HG02981 (cell line): ENCODE data around the gene PPM1F.
"Not testable (repeated sequence)": the region's sequence is repeated elsewhere in the genome, so short reads cannot be mapped to it uniquely, and the experiment has no call there.

Experiments
- ATAC-seq: cut with Tn5 transposase; IDR thresholded peaks from one replicate; pipeline ENCODE4 v1.9.1; 2021; ENCODE audit warnings: mild to moderate bottlenecking, moderate library complexity; ENCODE audit not compliant: unreplicated experiment

Gene PPM1F

DNA sequence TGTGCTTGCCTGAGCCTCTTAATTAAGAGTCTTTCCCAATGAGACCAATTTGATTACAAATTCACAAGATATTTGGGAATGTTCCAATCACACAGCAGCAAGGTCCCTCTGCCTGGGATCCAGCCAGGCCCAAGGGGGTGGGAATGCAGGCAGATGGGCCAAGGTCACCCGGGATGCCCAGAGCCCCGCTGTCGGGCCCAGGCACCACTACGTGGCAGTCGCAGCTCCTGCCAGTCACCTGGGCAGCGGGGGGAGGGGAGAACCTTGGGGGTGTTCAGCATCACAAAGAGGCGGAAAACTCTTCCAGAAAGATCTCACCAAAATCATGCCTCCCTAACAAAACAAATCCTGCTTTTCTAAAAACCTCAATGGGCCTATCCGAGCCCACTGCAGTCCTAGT lies 30.9 kb downstream of the PPM1F start:
- no peak for ATAC-seq

DNA sequence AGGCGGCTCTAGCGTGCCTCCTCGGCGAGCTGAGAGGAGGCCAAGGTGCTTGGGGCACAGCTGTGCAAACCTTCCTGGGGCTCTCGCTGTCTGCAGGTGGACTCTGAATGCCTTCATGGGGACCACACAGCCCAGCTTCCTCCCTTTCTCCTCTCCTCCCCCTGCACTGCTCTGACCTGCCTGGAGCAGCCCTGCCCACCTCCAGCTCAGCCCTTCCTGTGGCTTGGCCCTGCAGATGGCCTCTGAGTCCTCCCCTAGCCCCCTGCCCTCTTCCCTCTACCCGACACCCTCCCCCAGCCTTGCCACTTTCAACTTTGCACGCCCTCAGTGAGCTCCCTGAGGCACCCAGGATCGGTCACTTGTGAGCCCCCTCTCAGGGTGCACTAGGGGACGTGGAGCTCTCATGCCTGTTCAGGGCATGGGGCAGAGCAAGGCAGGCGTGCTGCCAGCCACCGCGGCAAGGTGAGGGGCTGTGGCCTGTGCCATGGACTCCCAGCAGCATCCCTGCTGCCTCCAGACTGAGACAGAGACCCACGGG lies 31.4 kb downstream of the PPM1F start:
- ATAC-seq: no peak

DNA sequence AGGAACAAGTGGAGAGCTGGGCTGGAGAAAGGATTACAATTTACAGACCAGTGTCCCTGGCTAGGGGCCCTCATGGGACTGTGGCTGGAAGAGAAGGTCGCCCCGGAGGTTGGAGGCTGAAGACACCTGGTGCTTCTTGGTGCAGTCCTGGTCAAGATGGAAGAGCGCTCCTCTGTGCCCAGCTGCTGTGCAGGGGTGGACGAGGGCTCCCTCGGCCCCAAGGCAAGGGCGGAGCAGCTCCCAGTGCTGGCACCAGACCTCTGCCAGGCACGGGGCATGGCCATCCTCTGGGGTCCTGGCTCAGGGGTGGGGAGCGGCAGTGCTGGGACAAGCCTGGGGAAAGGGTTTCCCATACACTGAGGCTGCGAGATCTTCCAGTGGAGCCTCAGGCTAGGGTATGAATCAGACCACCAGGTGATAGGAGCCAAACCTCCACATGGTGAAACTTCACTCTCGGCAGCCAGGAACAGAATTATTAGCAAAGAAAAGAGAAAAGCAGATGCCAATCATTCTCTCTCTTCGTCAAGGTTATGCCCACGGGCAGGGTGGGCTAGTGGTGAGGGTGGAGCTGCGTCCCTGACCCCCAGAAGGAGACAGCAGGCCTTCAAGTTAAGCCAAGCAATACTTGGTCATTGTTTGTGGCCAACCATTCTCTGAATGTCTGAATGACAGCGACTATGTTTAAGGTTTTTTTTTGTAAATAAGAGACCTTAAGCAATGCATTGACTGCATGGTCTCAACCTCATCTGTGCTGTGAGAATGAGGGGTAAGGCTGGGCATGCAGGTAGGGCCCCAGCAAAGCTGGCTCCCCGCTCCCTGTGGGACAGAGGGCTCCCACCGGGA lies 32.1 kb downstream of the PPM1F start:
- ATAC-seq: no peak

DNA sequence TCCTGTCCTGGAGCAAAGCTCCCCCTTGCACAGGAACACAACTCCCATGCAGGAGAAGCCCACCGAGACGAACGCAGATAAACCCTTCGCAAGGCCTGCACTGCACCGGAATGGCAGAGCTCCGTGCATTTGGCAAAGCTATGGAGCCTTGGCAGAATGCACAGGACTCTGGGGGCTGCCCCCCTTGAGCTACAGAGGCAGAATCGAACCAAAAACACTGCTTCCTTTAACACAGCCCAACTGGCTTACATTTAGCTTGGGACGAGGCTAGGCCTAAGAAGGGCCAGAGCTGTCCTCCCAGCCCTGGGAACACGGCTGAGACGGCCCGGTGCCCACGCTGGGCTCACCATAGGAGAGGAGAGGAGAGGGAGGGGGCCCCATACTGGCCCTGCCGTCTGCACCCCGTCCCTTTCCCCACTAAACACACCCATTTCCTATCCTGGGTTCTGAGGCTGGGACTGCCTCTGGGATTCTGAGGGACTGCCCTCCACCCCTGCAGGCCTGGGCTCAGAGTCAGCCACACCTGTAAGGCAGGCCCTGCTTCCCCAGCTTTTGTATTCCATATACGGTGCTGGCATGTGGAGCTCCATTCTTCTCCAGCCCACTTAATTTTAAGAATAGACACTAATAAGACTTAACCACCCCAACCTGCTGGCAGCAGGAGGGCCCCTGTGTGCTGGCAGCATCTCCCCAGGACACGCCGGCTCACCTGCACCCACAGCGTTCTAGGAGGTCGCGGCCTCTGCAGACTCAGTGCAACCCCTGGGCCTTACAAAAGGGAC lies 32.9 kb downstream of the PPM1F start:
- no peak for ATAC-seq

DNA sequence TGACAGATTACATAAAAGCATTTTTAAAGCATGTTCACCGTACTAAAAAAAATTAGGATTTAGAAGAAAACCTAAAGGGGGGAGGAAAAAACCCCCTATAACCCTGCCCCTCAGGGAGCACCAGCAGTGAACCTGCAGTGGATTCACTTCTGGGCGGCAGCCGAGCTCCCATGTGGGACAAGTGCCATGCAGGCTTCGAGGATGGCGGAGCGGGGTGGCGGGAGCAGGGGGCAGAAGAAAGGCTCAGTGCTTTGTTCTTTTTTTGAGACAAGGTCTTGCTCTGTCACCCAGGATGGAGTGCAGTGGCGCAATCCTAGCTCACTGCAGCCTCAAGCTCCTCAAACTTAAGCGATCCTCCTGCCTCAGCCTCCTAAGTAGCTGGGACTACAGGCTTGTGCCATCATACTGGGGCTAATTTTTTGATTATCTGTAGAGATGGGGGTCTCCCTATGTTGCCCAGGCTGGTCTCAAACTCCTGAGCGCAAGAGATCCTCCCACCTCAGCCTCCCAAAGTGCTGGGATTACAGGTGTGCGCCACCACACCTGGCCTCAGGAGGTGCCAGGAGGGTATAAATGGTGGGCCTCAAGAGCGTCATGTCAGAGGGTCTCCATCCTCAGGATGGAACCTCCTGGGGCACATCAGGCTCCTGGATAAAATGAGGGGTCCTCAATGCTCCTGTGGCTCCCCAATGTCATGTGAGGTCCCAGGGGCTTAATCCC lies 34.0 kb downstream of the PPM1F start:
- ATAC-seq: no peak

DNA sequence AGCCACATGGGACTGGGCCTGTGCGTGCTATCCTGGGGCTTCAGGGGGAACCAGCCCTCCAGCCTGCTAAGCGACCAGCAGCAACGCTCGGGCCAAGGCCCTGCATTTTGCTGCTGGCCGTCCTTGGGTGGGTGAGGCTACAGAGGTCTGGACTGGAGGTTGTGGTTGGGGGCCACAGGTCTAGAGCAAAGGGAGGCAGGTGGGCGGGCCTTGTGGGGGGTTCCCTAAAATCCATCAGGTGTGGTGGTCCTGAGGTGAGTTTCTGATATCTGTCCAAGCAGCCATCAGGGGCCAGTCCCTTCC lies 34.7 kb downstream of the PPM1F start:
- ATAC-seq: no peak

DNA sequence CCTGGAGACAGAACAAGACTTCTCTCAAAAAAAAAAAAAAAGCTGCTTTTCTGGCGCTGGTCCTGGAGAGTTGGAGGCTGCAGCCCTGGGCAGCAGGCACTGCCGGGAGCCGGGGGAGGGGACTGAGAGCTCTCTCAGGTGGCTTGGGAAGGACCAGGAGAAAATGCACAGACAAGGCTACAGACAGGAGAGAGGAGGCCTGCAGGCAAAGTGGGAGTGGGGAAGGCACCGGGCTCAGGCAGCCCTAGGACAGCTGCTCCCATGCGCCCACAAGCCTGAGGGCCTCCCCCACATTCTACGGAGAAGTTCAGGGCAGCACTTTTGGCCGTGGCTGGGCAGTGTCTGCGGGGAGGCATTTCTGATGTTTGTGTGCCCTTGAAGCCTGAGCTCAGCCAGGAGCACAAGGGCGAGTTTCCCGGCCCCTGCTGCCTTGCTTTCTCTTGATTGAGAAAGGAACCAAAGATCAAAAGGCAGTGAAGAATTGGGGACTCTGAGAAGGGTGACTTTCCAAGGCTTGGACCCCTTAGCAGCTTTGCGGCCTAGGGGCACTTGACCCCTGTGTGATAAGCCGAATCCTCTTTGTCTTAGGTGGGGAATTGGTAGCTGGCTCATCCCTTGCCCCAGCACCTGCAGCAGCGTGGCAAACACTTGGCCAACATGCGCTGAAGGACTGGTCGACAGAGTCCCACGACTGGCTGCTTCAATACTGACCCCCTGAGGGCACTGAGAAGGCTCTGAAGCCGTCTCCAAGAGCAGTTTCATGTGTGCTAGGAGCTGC lies 35.3 kb downstream of the PPM1F start:
- no peak for ATAC-seq

DNA sequence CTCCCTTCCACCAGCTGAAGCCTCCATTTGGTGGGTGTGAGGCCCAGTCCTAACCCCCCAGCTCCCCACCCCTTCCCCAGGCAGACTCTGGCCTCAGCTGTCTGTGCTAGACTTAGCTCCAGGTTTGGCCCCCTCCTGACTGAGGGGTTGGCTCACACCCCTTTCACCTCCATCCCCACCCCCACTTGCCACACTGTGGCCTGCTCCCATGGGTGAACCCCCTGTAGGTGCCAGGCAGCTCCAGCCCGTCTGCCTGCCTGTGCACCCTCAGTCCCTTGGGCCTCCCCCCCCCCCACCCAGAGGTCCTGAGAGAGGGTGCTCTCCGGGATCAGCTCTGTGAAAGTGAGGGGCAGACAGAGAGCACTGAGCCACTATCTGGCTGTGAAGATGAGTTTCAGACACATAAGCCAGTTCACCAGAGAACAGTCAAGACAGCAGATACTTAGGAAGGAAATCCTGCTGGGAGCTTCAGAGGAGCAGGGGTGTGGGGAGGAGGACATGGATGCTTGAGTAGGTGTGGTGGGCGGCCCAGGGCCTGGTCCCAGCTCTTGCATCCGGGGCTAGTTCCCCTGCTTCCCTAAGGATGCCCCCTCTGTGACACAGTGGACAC lies 36.2 kb downstream of the PPM1F start:
- ATAC-seq: no peak

DNA sequence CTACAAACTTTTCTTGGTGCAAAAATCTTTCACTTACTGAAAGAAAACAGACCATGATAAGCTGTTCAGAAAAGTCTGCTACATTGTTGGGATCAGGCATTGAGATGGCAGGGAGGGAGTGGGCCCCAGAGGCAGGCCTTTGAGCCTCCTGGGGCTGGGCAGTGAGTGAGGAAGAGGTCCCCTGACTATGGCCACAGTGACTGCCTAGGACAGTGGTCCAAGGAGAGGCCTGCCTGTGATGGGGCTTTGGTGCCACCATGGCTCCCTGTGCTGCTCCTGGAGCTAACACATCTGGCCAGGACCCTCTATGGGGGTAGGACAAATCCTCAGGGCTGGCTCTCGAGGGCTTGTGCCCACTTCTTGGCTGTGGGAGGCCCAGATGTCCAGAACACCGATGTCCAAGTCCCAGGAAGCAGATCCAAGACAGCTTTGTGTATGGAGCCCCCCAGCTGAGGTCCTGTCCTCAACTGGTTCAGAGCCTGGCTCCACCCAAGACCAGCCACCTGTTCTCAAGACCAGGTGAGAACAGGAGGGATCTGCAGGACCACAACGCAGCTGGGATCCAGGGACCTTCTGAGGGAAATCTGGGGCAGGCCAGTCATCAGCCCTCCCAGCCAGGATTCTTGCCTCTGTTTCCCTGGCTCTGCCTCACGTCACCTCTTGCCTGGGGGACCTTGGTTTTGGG lies 36.9 kb downstream of the PPM1F start:
- ATAC-seq: no peak

DNA sequence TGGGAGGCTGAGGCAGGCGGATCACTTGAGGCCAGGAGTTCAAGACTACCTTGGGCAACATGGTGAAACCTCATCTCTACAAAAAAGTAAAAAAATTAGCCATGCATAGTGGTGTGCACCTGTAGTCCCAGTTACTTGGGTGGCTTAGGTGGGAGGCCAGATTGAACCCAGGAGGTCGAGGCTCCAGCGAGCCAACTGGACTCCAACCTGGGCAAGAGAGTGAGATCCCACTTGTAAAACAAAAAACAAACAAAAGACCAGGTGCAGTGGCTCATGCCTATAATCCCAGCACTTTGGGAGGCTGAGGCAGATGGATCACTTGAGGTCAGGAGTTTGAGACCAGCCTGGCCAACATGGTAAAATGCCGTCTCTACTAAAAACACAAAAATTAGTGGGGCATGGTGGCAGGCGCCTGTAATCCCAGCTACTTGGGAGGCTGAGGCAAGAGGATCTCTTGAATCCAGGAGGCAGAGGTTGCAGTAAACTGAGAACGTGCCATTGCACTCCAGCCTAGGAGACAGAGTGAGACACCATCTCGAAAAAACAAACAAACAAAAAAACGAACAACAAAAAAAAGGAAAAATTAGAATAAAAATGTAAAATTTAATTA lies 38.5 kb downstream of the PPM1F start:
- not testable (repeated sequence) for ATAC-seq

DNA sequence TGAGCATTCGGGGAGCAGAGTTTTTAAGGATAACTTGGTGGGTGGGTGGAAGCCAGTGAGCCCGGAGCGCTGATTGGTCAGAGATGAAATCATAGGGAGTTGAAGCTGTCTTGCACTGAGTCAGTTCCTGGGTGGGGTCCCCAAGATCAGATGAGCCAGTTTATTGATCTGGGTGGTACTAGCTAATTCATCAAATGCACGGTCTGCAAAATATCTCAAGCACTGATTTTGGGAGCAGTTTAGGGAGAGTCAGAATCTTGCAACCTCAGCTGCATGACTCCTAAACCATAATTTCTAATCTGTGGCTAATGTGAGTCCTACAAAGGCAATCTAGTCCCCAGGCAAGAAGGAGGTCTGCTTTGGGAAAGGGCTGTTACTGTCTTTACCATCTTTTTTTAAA lies 42.3 kb downstream of the PPM1F start:
- ATAC-seq: not testable (repeated sequence)

DNA sequence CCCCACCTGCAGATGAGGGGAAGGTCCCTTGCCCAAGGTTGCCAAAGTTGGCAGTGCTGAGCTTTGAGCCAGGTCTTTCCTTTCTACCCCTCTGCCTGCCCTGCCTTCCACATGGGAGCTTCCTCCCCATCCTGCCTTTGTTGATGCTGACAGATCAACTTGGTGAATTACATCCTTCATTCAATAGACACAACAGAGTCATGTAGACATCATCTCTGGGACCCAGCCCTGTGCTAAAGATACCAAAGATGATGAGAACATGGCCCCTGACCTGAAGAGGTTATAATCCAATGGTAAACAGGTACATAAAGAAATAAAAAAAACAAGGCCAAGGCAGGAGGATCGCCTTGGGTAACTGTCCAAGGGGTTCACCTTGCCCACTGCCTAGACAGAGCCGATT lies 42.8 kb downstream of the PPM1F start:
- no peak for ATAC-seq

DNA sequence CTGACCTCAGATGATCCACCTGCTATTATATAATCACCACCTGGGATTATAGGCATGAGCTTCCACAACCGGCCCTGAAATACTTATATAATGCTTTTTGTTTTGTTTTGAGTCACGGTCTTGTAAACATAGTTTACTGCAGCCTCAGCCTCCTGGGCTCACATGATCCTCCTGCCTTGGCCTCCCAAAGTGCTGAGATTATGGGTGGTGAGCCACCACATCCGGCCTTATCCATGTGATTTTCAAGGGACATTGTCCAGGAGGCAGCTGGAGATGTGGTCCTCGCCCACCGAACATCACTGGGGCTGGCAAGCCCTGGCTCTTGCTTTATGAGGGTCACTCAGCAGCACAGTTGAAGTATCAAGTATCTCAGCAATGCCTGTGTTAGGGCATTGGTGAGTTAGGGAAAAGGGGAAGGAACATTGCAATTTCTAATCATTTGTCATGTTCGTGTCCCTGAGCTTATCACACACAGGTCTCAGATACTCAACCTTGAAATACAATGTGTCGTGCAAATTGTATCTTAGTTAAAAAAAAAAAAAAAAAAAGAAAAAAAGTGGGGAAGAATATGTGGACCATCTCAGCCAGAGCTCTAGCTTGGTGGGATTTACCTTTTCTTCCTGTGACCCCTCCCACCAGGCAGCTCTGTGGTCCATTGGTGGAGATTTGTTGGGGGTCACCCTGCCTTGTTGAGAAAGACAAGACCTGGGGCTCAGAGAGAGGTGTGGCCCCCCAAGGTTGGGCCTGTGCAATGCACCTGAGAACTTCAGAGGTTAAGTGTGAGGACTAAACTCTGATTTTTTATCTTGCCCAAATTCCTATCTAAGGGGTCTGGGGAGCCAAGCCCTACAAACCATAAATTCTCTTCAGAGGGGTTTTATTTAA lies 44.8 kb downstream of the PPM1F start:
- ATAC-seq: no peak

DNA sequence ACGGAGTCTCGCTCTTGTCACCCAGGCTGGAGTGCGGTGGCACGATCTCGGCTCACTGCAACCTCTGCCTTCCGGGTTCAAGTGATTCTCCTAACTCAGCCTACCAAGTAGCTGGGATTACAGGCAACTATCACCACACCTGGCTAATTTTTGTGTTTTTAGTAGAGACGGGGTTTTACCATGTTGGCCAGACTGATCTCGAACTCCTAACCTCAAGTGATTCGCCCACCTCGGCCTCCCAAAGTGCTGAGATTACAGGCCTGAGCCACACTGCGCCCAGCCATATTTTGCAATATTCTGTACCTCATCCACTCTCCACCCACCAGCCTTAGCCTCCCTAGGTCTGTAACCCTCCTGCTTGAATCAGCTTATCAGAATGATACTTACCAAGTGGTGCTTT lies 47.4 kb downstream of the PPM1F start:
- not testable (repeated sequence) for ATAC-seq

DNA sequence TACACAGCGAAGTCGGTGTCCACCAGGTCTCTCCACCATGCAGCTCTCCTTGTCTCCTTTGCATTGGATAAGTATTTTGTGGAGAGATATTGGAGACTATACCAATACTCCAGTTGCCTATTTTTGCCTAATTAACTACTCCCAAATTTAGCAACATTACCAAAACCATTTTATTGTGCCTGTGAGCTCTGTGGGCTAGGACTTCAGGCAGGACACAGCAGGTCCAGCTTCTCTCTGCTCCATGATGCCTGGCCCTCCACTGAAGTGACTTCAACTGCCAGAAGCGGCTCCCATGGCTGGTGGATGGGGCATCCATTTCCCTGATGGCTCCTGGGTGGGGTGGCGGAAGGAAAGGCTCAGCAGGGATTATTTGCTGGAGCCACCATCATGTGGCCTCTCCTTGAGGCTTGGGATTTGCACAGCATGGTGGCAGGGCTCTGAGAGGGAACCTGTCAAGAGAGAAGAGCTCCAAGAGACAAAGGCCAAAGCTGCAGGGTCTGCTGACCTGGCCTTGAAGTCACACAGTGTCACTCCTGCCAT lies 48.3 kb downstream of the PPM1F start:
- no peak for ATAC-seq

DNA sequence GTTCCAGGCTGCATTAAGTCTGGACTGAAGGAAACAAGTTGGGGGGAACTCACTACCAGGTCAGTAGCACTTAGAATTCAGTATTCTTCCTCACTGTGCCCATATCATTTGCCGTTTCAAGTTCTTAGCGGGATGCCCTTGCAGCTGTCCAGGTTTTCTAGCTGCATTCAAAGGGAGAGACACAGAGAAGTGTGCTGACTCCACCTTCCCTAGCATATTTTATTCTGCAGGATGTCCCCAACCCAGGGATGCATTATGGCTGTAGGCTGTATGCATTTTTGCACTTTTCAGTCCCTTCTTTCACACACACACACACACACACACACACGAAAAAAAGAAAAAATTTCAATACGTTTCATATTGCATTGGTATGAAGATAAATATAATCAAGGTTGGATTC lies 49.4 kb downstream of the PPM1F start:
- no peak for ATAC-seq

DNA sequence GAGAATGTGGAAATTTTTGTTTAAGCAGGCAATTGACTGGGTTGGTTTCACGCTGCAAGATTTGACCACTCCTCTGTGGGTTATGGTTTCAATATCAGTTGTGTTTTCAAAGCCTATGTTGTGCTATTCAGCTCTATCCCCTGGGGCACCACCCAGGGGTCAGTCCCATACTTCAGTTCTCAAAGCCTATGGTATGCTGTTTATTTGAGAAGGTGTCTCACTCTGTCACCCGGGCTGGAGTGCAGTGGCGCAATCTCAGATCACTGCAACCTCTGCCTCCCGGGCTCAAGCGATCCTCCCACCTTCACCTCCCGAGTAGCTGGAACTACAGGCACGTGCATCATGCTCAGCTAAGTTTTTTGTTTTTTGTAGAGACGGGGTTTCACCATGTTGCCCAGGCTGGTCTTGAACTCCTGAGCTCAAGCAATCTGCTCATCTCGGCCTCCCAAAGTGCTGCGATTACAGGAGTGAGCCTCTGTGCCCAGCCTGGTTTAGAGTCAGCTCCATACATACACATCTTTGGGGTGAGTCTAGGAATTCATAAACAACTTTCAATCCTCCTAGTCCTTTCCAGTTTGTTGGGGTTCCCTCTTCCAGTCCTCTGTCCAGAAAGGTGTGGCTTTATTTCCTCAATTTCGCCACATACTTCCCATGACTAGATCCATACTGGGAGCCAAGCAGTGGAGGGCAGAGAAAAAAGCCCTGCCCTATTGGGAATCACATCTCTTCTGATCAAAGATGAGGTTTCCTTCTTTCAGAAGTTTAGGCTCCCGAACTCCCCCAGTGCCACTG lies 50.2 kb downstream of the PPM1F start:
- no peak for ATAC-seq
